NCI-H2196 (cell line): ENCODE data around the gene LTO1.
"Not testable (repeated sequence)": the region's sequence is repeated elsewhere in the genome, so short reads cannot be mapped to it uniquely, and the experiment has no call there.

ENCODE experiments used
- DNase-seq: peaks from one replicate; lab custom pipeline; 2025; ENCODE audit not compliant: unreplicated experiment; lab: John Stamatoyannopoulos, UW

LTO1 gene

GRCh38 chr11:69636512-69637197 is 38.5 kb downstream of the LTO1 start:
- peak; percentile 56 for DNase-seq

- no peak for DNase-seq
Observed at GRCh38 chr11:69635804-69636511, 39.2 kb downstream of the LTO1 start.

- no peak for DNase-seq
Observed at GRCh38 chr11:69635195-69635594, 40.0 kb downstream of the LTO1 start.

GRCh38 chr11:69634590-69634989 is 40.6 kb downstream of the LTO1 start:
- DNase-seq = no peak

- DNase-seq = no peak
Observed at GRCh38 chr11:69634069-69634468, 41.1 kb downstream of the LTO1 start.

- DNase-seq = no peak
Observed at GRCh38 chr11:69632900-69633299, 42.3 kb downstream of the LTO1 start.

GRCh38 chr11:69630424-69630823 is 44.7 kb downstream of the LTO1 start:
- DNase-seq = no peak

GRCh38 chr11:69630017-69630416 is 45.1 kb downstream of the LTO1 start:
- no peak for DNase-seq

- no peak for DNase-seq
Observed at GRCh38 chr11:69627551-69627950, 47.6 kb downstream of the LTO1 start.

- no peak for DNase-seq
Observed at GRCh38 chr11:69625476-69625875, 49.7 kb downstream of the LTO1 start.

- no peak for DNase-seq
Observed at GRCh38 chr11:69624293-69624692, 50.9 kb downstream of the LTO1 start.

- not testable (repeated sequence) for DNase-seq
Observed at GRCh38 chr11:69622097-69622681, 53.0 kb downstream of the LTO1 start.

- no peak for DNase-seq
Observed at GRCh38 chr11:69620683-69621290, 54.4 kb downstream of the LTO1 start.

- no peak for DNase-seq
Observed at GRCh38 chr11:69618237-69618636, 56.9 kb downstream of the LTO1 start.

GRCh38 chr11:69617682-69618081 is 57.5 kb downstream of the LTO1 start:
- no peak for DNase-seq

- DNase-seq = no peak
Observed at GRCh38 chr11:69617220-69617619, 57.9 kb downstream of the LTO1 start.
